DMS79 (cell line): Measurements from ENCODE around the gene FAM53B.

Source experiments
- DNase-seq: peaks from one replicate; lab custom pipeline; 2025; lab: John Stamatoyannopoulos, UW

The FAM53B gene

GRCh38 chr10:124646483-124647352 is 97.5 kb downstream of the FAM53B start:
- DNase-seq: no peak

GRCh38 chr10:124645467-124646095 is 98.6 kb downstream of the FAM53B start:
- DNase-seq: no peak

- DNase-seq: no peak
Observed at GRCh38 chr10:124644771-124645415, 99.3 kb downstream of the FAM53B start.

- DNase-seq: no peak
Observed at GRCh38 chr10:124644236-124644635, 99.9 kb downstream of the FAM53B start.

- DNase-seq: no peak
Observed at GRCh38 chr10:124643330-124644009, 100.7 kb downstream of the FAM53B start.

- DNase-seq: peak; percentile 69
Observed at GRCh38 chr10:124642088-124642710, 102.0 kb downstream of the FAM53B start.

- no peak for DNase-seq
Observed at GRCh38 chr10:124641282-124642087, 102.7 kb downstream of the FAM53B start.

GRCh38 chr10:124640538-124641231 is 103.5 kb downstream of the FAM53B start:
- no peak for DNase-seq

- DNase-seq: no peak
Observed at GRCh38 chr10:124640056-124640455, 104.1 kb downstream of the FAM53B start.

GRCh38 chr10:124639646-124640045 is 104.5 kb downstream of the FAM53B start:
- DNase-seq: no peak

GRCh38 chr10:124639206-124639605 is 105.0 kb downstream of the FAM53B start:
- DNase-seq: no peak

- no peak for DNase-seq
Observed at GRCh38 chr10:124637746-124638145, 106.4 kb downstream of the FAM53B start.

GRCh38 chr10:124637091-124637700 is 107.0 kb downstream of the FAM53B start:
- no peak for DNase-seq

GRCh38 chr10:124636271-124636995 is 107.7 kb downstream of the FAM53B start:
- DNase-seq: no peak

- DNase-seq: no peak
Observed at GRCh38 chr10:124632566-124632965, 111.6 kb downstream of the FAM53B start.

GRCh38 chr10:124632064-124632531 is 112.1 kb downstream of the FAM53B start:
- no peak for DNase-seq

- DNase-seq: no peak
Observed at GRCh38 chr10:124630551-124630950, 113.6 kb downstream of the FAM53B start.

GRCh38 chr10:124629842-124630241 is 114.3 kb downstream of the FAM53B start:
- no peak for DNase-seq

- no peak for DNase-seq
Observed at GRCh38 chr10:124629415-124629814, 114.8 kb downstream of the FAM53B start.
